ENCODE results near the gene ATG13.

DNA sequence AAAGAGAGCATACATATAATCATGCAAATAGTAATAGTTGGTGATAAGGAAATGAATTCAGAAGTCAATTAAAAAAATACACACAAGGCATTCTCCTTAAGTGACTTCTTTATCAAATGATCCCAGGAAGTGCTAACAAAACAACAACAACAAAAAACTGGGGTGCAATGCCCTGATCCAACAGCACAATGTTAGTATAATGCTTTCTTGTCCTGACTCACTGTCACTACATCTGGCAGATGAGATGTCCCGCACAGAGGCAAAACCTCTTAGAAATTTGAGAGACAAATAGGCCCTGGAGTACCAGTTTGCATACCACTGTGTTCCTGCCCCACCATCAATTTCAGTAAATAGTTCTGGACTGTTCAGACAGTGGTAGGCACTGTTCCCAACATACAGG lies 12.6 kb upstream of the ATG13 start:
- TF ChIP-seq POLR2A (IDR thresholded peaks at IDR 0.05) = no peak
- TF ChIP-seq, protein P1, sequence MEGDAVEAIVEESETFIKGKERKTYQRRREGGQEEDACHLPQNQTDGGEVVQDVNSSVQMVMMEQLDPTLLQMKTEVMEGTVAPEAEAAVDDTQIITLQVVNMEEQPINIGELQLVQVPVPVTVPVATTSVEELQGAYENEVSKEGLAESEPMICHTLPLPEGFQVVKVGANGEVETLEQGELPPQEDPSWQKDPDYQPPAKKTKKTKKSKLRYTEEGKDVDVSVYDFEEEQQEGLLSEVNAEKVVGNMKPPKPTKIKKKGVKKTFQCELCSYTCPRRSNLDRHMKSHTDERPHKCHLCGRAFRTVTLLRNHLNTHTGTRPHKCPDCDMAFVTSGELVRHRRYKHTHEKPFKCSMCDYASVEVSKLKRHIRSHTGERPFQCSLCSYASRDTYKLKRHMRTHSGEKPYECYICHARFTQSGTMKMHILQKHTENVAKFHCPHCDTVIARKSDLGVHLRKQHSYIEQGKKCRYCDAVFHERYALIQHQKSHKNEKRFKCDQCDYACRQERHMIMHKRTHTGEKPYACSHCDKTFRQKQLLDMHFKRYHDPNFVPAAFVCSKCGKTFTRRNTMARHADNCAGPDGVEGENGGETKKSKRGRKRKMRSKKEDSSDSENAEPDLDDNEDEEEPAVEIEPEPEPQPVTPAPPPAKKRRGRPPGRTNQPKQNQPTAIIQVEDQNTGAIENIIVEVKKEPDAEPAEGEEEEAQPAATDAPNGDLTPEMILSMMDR (IDR thresholded peaks at IDR 0.05) = no peak
- no peak for TF ChIP-seq EP300 (IDR thresholded peaks at IDR 0.05)
- no peak for TF ChIP-seq POLR2AphosphoS5 (IDR thresholded peaks at IDR 0.05)
